Measurements from ENCODE around the gene KAT6B. TPM values are rescaled to one million over a fixed set of nuclear protein-coding genes. Genes with fewer than 3 reads are reported as not detected.

The KAT6B gene
- total and polyA plus RNA-seq, 4 donors = 5.0 to 161 (median 21.0) TPM

DNA sequence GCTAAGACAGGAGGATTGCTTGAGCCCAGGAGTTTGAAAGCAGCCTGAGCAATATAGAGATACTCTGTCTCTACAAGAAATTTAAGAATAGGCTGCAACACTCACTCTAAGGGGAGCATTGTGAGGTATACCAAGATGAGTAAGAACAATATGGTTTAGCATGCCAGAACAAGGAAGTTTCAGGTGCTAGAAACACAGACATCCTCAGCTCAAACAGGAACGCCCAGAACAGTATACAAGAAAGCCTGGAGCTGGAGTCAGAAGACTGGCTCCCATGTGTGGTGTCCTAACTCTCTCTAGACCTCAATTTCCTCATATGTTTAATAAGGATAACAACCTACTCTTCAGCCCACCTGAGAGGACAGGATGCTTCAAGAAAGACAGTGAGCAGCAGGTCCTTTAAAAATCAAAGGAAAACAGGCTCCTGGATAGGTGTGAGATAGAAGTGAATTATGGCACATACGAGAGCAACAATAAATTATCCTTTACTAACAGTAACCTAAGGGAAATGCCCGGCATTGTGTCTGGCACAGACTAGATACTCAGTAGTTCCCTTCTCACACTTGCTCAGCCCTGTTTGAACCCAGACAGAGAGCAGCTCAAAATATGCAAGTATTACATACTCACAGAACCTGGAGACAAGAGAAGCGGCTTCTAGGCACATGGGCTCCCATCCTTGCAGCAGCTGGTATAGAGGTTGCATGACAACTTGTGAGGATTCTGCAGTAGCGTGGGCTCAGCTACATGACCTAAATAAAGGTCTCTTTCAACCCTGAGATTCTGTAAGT is 45.4 kb downstream of the KAT6B start:
- H3K27me3 ChIP-seq (ENCODE audit: control insufficient read depth in 3 of 3, insufficient read depth in 3 of 3, low read length in 2 of 3) = no peaks in the 10 kb centered on the region
- H3K27ac ChIP-seq (ENCODE audit: low read depth in 1 of 2, low read length in 1 of 2) = no peak overlapping the region
- TF ChIP-seq, protein P1, sequence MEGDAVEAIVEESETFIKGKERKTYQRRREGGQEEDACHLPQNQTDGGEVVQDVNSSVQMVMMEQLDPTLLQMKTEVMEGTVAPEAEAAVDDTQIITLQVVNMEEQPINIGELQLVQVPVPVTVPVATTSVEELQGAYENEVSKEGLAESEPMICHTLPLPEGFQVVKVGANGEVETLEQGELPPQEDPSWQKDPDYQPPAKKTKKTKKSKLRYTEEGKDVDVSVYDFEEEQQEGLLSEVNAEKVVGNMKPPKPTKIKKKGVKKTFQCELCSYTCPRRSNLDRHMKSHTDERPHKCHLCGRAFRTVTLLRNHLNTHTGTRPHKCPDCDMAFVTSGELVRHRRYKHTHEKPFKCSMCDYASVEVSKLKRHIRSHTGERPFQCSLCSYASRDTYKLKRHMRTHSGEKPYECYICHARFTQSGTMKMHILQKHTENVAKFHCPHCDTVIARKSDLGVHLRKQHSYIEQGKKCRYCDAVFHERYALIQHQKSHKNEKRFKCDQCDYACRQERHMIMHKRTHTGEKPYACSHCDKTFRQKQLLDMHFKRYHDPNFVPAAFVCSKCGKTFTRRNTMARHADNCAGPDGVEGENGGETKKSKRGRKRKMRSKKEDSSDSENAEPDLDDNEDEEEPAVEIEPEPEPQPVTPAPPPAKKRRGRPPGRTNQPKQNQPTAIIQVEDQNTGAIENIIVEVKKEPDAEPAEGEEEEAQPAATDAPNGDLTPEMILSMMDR (IDR thresholded peaks at IDR 0.05; ENCODE audit: control extremely low read depth, extremely low read depth) = no peak
- no peaks in the 10 kb centered on the region for H3K9me3 ChIP-seq (ENCODE audit: control insufficient read depth in 4 of 4, insufficient read depth in 3 of 4, low read length in 3 of 4)
- H3K9ac ChIP-seq (ENCODE audit: insufficient read depth in 1 of 2, low read length in 2 of 2) = no peak overlapping the region
- 63 to 73% methylated on average over 5 of the region's 5 CpGs for WGBS, 2 donors
- peaks cover 5 to 31% (median 9%) of the 10 kb centered on the region in 5 donors for H3K4me1 ChIP-seq (ENCODE audit: control insufficient read depth in 5 of 5, insufficient read depth in 5 of 5, low read length in 5 of 5)
- ATAC-seq (ENCODE audit: insufficient read depth, low FRiP score) (no peak), DNase-seq (no peak)
- no peak overlapping the region for H3K4me3 ChIP-seq
- H3K36me3 ChIP-seq (ENCODE audit: control insufficient read depth in 4 of 4, insufficient read depth in 4 of 4, low read length in 4 of 4) = no peaks in the 10 kb centered on the region

DNA sequence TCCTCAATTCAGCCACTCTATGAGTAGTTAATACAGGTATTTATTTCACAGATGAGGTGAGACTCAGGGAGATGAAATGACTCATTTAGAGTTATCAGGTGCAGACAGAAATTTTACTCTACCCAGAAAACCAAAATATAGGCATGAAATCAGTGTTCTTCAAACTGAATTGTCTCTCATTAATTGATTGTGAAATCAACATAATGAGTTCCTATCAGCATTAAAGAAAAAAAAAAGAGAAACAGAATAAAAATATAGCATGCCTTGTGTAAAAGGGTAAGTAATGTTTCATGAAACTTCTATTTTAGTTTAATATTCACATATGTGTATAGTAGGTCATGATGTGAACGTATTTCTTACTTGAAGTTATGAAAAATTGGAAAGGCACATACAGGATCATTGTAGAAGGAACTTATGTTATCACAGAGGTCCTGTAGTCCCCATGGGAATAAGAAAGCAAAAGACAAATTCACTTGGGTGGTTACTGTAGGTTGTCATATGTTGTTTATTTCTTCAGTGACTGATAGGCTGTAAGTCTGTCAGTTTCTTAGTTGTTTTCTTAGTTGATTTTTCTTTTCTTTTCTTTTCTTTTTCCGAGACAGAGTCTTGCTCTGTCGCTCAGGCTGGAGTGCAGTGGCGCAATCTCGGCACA is 47.5 kb downstream of the KAT6B start:
- H3K27ac ChIP-seq (ENCODE audit: low read depth in 1 of 2, low read length in 1 of 2) = no peak overlapping the region
- H3K27me3 ChIP-seq (ENCODE audit: control insufficient read depth in 3 of 3, insufficient read depth in 3 of 3, low read length in 2 of 3) = no peaks in the 10 kb centered on the region
- ATAC-seq (ENCODE audit: insufficient read depth, low FRiP score) = no peak
- H3K9ac ChIP-seq (ENCODE audit: insufficient read depth in 1 of 2, low read length in 2 of 2) = no peak overlapping the region
- H3K9me3 ChIP-seq (ENCODE audit: control insufficient read depth in 4 of 4, insufficient read depth in 3 of 4, low read length in 3 of 4) = no peaks in the 10 kb centered on the region
- H3K36me3 ChIP-seq (ENCODE audit: control insufficient read depth in 4 of 4, insufficient read depth in 4 of 4, low read length in 4 of 4) = no peaks in the 10 kb centered on the region
- peak in 2 of 3 donors; percentile 56 to 62 for DNase-seq
- TF ChIP-seq, protein P1 (IDR thresholded peaks at IDR 0.05; ENCODE audit: control extremely low read depth, extremely low read depth) = no peak
- H3K4me1 ChIP-seq (ENCODE audit: control insufficient read depth in 5 of 5, insufficient read depth in 5 of 5, low read length in 5 of 5) = peaks cover 4 to 29% (median 14%) of the 10 kb centered on the region in 5 donors
- 62 to 77% methylated on average over 5 of the region's 5 CpGs for WGBS, 2 donors
- no peak overlapping the region for H3K4me3 ChIP-seq

DNA sequence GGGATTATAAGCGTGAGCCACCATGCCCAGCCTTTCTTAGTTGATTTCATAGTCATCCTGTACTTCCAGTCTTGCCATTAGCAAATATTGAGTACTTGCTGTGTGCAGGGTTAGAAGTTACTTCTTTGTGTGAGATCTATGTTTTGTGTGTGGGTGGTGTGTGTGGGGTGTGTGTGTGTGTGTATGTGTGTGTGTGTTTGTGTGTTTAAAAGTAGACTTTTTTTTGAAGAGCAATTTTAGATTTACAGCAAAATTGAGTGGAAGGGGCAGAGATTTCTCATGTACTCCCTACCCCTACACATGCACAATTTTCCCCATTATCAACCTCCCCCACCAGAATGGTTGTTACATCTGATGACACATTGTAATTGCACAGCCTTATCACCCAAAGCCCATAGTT is 48.2 kb downstream of the KAT6B start:
- Histone ChIP-seq H3K4me1 (ENCODE audit: control insufficient read depth in 5 of 5, insufficient read depth in 5 of 5, low read length in 5 of 5) (peaks cover 4 to 29% (median 14%) of the 10 kb centered on the region in 5 donors), H3K9ac (ENCODE audit: insufficient read depth in 1 of 2, low read length in 2 of 2) (no peak overlapping the region), H3K27ac (ENCODE audit: low read depth in 1 of 2, low read length in 1 of 2) (no peak overlapping the region), H3K27me3 (ENCODE audit: control insufficient read depth in 3 of 3, insufficient read depth in 3 of 3, low read length in 2 of 3) (no peaks in the 10 kb centered on the region), H3K9me3 (ENCODE audit: control insufficient read depth in 4 of 4, insufficient read depth in 3 of 4, low read length in 3 of 4) (no peaks in the 10 kb centered on the region), H3K4me3 (no peak overlapping the region), H3K36me3 (ENCODE audit: control insufficient read depth in 4 of 4, insufficient read depth in 4 of 4, low read length in 4 of 4) (no peaks in the 10 kb centered on the region)
- TF ChIP-seq, protein P1 (IDR thresholded peaks at IDR 0.05; ENCODE audit: control extremely low read depth, extremely low read depth) = no peak
- DNase-seq (no peak), ATAC-seq (ENCODE audit: insufficient read depth, low FRiP score) (no peak)
- WGBS, 2 donors = 98 to 100% methylated on average over 1 of the region's 1 CpG

Measured in lung (tissue), 12 donors.